Sciatic nerve (tissue), 2 donors: ENCODE data around the gene PDXDC1. TPM values are rescaled to one million over a fixed set of nuclear protein-coding genes. Genes with fewer than 3 reads are reported as not detected.
"Not testable (repeated sequence)": the region's sequence is repeated elsewhere in the genome, so short reads cannot be mapped to it uniquely, and the experiment has no call there.

Experiments
- ATAC-seq: fragments of 200-7000 bp; cut with Tn5 transposase; one replicate; pipeline ENCODE4 v1.9.1; 2020; ENCODE audit warnings: mild to moderate bottlenecking, moderate library complexity
- DNase-seq: peaks from one replicate; pipeline ENCODE4 v3.0.0-alpha.2; 2020; ENCODE audit warnings: low spot score
- intact Hi-C: fragments of 100-400 bp; cut with DNase I; formaldehyde crosslinking; loops from one replicate; pipeline ENCODE4 v1.14.2; 2022
- total RNA-seq: library from RNA; stranded (reverse); fragmentation: NEBNext Ultra II Directional; extraction: Animal tissue kit (Norgen Biotek cat#: 25700); gene quantifications from one replicate; pipeline ENCODE4 v1.2.1, GENCODE V29; 2021
- donor health status: DM: no; HTN: no; CAD: no.
- donor health status: DM: no; HTN: no; CAD: no.

PDXDC1 gene
- total RNA-seq, 1 donor from 2014 or later = 58.6 TPM

GRCh38 chr16:15093571-15093954 lies 118.7 kb downstream of the PDXDC1 start:
- intact Hi-C loops = not testable (repeated sequence)

GRCh38 chr16:15093955-15094827 lies 119.4 kb downstream of the PDXDC1 start, which contains the start of gene RRN3:
Gene RRN3, minus strand, starts transcription at chr16:15094272. Its CDS starts 39 bp downstream, at chr16:15094233.
- DNase-seq = peak; percentile 94
- intact Hi-C loops = not testable (repeated sequence)
- ATAC-seq = peak; percentile 100

More at GRCh38 chr16:15093571-15093954, 118.7 kb downstream of the PDXDC1 start:
- not testable (repeated sequence) for DNase-seq, ATAC-seq

GRCh38 chr16:15096583-15096972 lies 121.8 kb downstream of the PDXDC1 start:
- DNase-seq, ATAC-seq, intact Hi-C loops: not testable (repeated sequence)

- peak; percentile 66 for ATAC-seq
- DNase-seq, intact Hi-C loops: not testable (repeated sequence)
These were observed 124.6 kb downstream of the PDXDC1 start for GRCh38 chr16:15099366-15099909.

- ATAC-seq, DNase-seq, intact Hi-C loops: not testable (repeated sequence)
These were observed 125.7 kb downstream of the PDXDC1 start for GRCh38 chr16:15100372-15100987.

- intact Hi-C loops, ATAC-seq, DNase-seq: not testable (repeated sequence)
These were observed 153.0 kb downstream of the PDXDC1 start for GRCh38 chr16:15127641-15128425.

- DNase-seq, intact Hi-C loops, ATAC-seq: not testable (repeated sequence)
These were observed 155.6 kb downstream of the PDXDC1 start for GRCh38 chr16:15130256-15130932.

GRCh38 chr16:15130943-15131700 lies 156.3 kb downstream of the PDXDC1 start:
- ATAC-seq, DNase-seq, intact Hi-C loops: not testable (repeated sequence)

- intact Hi-C loops, ATAC-seq, DNase-seq: not testable (repeated sequence)
These were observed 158.0 kb downstream of the PDXDC1 start for GRCh38 chr16:15132719-15133428.

GRCh38 chr16:15133554-15133953 lies 158.7 kb downstream of the PDXDC1 start:
- DNase-seq, intact Hi-C loops, ATAC-seq: not testable (repeated sequence)

- intact Hi-C loops, DNase-seq: not testable (repeated sequence)
- ATAC-seq = peak; percentile 22
These were observed 160.1 kb downstream of the PDXDC1 start for GRCh38 chr16:15134752-15135482.

- intact Hi-C loops, DNase-seq: not testable (repeated sequence)
- ATAC-seq = peak; percentile 30
These were observed 160.9 kb downstream of the PDXDC1 start for GRCh38 chr16:15135483-15136360.

- ATAC-seq, DNase-seq, intact Hi-C loops: not testable (repeated sequence)
These were observed 162.7 kb downstream of the PDXDC1 start for GRCh38 chr16:15137514-15137913.

- DNase-seq, intact Hi-C loops: not testable (repeated sequence)
- peak; percentile 20 for ATAC-seq
These were observed 165.9 kb downstream of the PDXDC1 start for GRCh38 chr16:15140444-15141365.
